ENCODE measurements around the gene GPR158. TPM values are rescaled to one million over a fixed set of nuclear protein-coding genes. Genes with fewer than 3 reads are reported as not detected.

GPR158 gene
- total and polyA plus RNA-seq, 4 donors, result 0.03 to 0.08 TPM; not detected in 2

- Histone ChIP-seq H3K4me3 (ENCODE audit: low read depth in 1 of 3, low read length in 3 of 3) (no peak overlapping the region), H3K27ac (ENCODE audit: low read depth in 1 of 2, low read length in 2 of 2) (no peak overlapping the region), H3K9ac (ENCODE audit: low read depth in 1 of 2, low read length in 2 of 2) (no peak overlapping the region), H3K4me1 (ENCODE audit: control insufficient read depth in 4 of 4, insufficient read depth in 4 of 4, low read length in 3 of 4) (no peaks in the 10 kb centered on the region), H3K36me3 (ENCODE audit: control insufficient read depth in 4 of 4, insufficient read depth in 3 of 4, low read depth in 1 of 4, low read length in 3 of 4) (no peaks in the 10 kb centered on the region), H3K9me3 (ENCODE audit: control insufficient read depth in 4 of 4, low read length in 3 of 4) (no peaks in the 10 kb centered on the region), H3K27me3 (ENCODE audit: control insufficient read depth in 4 of 4, insufficient read depth in 4 of 4, low read length in 3 of 4) (no peaks in the 10 kb centered on the region)
- TF ChIP-seq NR2F2 (IDR thresholded peaks at IDR 0.05), result no peak
- no peak for TF ChIP-seq TAF1 (conservative IDR thresholded peaks at IDR 0.05)
- TF ChIP-seq REST (IDR thresholded peaks at IDR 0.05), result no peak
- TF ChIP-seq CTCF (IDR thresholded peaks at IDR 0.05; ENCODE audit: low read depth, low read length, missing input control), result no peak
- TF ChIP-seq RAD21 (IDR thresholded peaks at IDR 0.05), result no peak
- TF ChIP-seq GABPA (IDR thresholded peaks at IDR 0.05 in 1 of 2, conservative IDR thresholded peaks at IDR 0.05 in 1 of 2), result no peak
- no peak for TF ChIP-seq JUND (IDR thresholded peaks at IDR 0.05)
- TF ChIP-seq, protein P1, sequence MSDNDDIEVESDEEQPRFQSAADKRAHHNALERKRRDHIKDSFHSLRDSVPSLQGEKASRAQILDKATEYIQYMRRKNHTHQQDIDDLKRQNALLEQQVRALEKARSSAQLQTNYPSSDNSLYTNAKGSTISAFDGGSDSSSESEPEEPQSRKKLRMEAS (IDR thresholded peaks at IDR 0.05), result no peak
- TF ChIP-seq, protein P2, sequence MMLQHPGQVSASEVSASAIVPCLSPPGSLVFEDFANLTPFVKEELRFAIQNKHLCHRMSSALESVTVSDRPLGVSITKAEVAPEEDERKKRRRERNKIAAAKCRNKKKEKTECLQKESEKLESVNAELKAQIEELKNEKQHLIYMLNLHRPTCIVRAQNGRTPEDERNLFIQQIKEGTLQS (IDR thresholded peaks at IDR 0.05), result no peak
- TF ChIP-seq HNF4G (IDR thresholded peaks at IDR 0.05), result no peak
- TF ChIP-seq RXRA (IDR thresholded peaks at IDR 0.05), result no peak
- no peak for TF ChIP-seq YY1 (IDR thresholded peaks at IDR 0.05)
- TF ChIP-seq SP1 (IDR thresholded peaks at IDR 0.05), result no peak
- no peak for TF ChIP-seq ZBTB33 (IDR thresholded peaks at IDR 0.05)
- TF ChIP-seq FOXA2 (IDR thresholded peaks at IDR 0.05), result no peak
- TF ChIP-seq FOXA1 (IDR thresholded peaks at IDR 0.05), result no peak
- no peak for TF ChIP-seq HNF4A (conservative IDR thresholded peaks at IDR 0.05)
- TF ChIP-seq EGR1 (IDR thresholded peaks at IDR 0.05; ENCODE audit: low read depth in 2 of 2), result no peak
- WGBS, result 86% methylated on average over 5 of the region's 5 CpGs
- no peak for DNase-seq (ENCODE audit: low spot score)
Measured at GRCh38 chr10:25294032-25294926, 119.5 kb downstream of the GPR158 start.
